Prostate gland (tissue), 2 donors: ENCODE data around the gene KRTAP10-1.

Experiments
- CTCF ChIP-seq, 4 experiments: fragments of 200-600 bp in 2 of 4; fragments of 450-650 bp in 2 of 4; sonication (generic) in 2 of 4; IDR thresholded peaks; 1 replicate in 3 of 4; 2 replicates in 1 of 4; pipeline ENCODE4 v1.5.1; 2016 to 2019; ENCODE audit warnings: antibody characterized with exemption in 4 of 4, mild to moderate bottlenecking in 2 of 4, moderate library complexity in 2 of 4
- POLR2A ChIP-seq: fragments of 450-650 bp; IDR thresholded peaks from one replicate; pipeline ENCODE4 v1.6.1; 2016; ENCODE audit warnings: antibody characterized with exemption, mild to moderate bottlenecking
- POLR2AphosphoS5 ChIP-seq: sonication (generic); formaldehyde crosslinking; IDR thresholded peaks from one replicate; pipeline ENCODE4 v1.6.1; 2017; ENCODE audit warnings: antibody characterized with exemption

DNA sequence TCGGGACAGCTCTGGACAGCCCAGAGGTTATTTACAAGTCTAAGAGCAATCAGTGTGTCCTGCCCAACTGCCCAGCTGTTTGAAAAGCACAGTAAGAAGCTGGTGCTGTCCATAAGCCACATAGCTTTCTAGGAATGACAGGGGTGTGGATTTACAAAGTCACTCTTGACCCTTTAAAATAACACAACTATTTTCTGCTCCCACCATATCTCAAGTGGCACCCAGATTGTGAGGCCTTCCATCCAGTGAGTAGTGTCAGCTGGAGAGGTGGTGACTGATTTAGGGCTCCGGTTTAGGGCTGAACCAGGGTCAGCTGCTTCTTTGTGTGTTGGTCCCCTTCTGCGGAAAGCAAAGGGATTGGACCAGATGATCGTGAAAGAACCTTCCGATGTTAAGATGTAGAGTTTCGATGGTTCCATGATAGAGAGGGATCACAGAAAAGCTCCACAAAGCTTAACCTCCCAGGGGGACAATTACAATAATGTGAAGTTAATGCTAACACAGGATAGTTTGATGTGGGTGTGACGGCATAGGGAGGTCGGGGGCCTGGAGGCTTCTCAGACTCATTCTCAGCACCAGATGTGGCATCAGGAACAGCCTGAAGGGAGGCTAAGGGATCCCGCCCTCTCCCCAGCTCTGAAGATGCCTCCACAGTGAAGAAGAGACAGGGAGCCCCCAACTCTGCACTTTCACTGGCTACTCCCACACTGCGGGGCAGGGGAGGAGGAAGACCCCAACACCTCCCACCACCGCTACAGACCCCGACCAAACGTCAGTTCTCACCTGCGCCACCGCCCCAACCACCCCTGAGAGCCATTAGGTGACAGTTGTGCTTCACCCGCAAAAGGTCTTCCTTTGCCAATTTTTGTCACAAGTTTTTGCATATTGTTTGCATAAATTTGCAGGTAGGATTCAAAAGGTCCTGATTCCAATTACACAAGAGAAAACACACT lies 44.1 kb downstream of the KRTAP10-1 start:
- TF ChIP-seq CTCF (IDR thresholded peaks at IDR 0.05), result no peak
- TF ChIP-seq POLR2A, result no peak
- no peak for TF ChIP-seq POLR2AphosphoS5
